Body of pancreas (tissue), 4 donors: ENCODE data around the gene ODAD4.

Source experiments
- POLR2A ChIP-seq, 3 donors: fragments of 450-650 bp; IDR thresholded peaks; one replicate each; pipeline ENCODE4 v1.6.1; 2016; ENCODE audit warnings: antibody characterized with exemption in 3 of 3, mild to moderate bottlenecking in 2 of 3
- TF ChIP-seq, protein P1 (sequence below), 7 experiments: fragments of 450-650 bp in 4 of 7; fragments of 200-600 bp in 3 of 7; sonication (generic) in 3 of 7; IDR thresholded peaks; one replicate each; pipeline ENCODE4 v1.5.1; 2016 to 2019; ENCODE audit warnings: antibody characterized with exemption in 7 of 7

DNA sequence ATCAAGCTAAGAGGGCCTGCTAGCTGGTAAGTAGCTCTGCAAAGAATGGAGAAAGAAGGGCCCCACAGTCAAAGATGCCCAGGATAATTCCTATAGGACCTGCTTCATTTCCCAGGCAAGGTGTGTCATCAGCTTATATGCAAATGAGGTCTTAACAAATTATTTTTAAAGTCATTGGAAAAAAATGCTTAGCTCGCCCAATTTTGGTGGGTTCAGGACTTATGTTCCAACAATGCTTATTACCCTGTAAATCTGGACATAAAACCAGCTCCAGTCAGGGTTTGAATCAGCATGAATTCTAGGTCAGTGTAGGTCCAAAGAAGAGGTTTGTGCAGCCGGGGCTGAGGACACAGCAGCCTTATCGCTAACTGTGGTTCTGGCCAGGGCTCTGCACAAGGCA lies 37.0 kb upstream of the ODAD4 start:
- TF ChIP-seq, protein P1, sequence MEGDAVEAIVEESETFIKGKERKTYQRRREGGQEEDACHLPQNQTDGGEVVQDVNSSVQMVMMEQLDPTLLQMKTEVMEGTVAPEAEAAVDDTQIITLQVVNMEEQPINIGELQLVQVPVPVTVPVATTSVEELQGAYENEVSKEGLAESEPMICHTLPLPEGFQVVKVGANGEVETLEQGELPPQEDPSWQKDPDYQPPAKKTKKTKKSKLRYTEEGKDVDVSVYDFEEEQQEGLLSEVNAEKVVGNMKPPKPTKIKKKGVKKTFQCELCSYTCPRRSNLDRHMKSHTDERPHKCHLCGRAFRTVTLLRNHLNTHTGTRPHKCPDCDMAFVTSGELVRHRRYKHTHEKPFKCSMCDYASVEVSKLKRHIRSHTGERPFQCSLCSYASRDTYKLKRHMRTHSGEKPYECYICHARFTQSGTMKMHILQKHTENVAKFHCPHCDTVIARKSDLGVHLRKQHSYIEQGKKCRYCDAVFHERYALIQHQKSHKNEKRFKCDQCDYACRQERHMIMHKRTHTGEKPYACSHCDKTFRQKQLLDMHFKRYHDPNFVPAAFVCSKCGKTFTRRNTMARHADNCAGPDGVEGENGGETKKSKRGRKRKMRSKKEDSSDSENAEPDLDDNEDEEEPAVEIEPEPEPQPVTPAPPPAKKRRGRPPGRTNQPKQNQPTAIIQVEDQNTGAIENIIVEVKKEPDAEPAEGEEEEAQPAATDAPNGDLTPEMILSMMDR (IDR thresholded peaks at IDR 0.05) = no peak
- no peak for TF ChIP-seq POLR2A (IDR thresholded peaks at IDR 0.05)
